ENCODE results near the gene AMOTL2.

The AMOTL2 gene

GRCh38 chr3:134350861-134351311, 23.4 kb downstream of the AMOTL2 start:
- DNase-seq = no peak

DNA sequence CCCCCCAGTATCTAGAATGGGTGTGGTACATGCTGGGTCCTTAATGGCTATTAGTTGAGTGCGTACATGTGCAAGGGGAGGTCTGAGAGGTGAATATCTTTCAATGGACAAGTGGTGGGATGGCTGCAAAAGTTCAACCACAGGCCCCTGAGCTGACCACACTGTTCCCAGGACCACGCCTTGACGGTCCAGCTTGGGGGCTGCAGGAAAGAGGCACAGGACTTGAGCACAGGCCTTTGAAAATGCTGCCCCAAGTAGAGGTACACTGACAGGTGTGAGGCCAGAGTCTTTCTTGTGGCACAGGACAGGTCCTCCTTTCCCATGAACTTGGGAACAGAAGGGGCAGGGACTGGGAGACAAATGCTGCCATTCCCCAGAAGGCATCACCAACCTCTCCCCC, 24.0 kb downstream of the AMOTL2 start:
- DNase-seq = no peak

GRCh38 chr3:134348524-134348923, 25.7 kb downstream of the AMOTL2 start:
- no peak for DNase-seq

DNA sequence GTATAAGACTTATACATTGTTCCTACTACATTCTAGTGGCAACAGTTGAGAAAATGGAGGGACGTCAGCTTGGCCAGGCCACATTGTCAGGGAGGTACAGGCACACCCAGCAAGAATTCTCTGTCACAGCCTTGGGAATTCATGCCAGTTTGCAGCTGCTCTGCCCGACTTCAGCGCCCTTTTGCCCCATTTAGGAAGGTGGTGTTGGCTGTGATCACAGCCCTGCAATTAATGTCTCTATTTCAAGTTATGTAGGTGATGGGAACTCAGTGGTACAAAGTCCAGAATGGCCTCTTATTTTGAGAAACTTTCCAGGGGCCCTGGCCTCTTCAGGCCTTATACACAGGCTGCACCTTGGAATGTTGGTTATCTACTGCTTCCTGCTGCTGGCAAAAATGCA, 26.7 kb downstream of the AMOTL2 start:
- no peak for DNase-seq

- DNase-seq = no peak
Observed at GRCh38 chr3:134346744-134347143, 27.5 kb downstream of the AMOTL2 start.

DNA sequence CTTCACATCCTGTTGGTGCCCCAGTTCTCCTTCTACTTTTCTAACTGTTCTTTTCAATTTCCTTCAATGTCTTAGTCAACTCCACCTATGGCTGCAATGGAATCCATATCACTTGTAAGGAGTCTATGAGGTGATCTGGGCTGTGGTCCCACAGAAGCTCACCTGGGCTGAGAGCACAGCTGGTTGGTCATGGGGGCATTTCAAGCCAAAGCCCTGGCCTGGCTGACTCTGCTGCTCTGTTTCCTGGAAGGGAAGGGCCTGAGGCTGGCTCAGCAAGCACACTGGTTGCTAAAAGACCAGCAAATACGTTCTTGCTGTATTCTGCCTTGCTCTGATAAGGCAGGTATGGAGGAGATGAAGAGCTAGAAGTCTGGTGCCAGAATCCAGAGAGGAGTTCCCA, 29.0 kb downstream of the AMOTL2 start:
- DNase-seq = no peak

DNA sequence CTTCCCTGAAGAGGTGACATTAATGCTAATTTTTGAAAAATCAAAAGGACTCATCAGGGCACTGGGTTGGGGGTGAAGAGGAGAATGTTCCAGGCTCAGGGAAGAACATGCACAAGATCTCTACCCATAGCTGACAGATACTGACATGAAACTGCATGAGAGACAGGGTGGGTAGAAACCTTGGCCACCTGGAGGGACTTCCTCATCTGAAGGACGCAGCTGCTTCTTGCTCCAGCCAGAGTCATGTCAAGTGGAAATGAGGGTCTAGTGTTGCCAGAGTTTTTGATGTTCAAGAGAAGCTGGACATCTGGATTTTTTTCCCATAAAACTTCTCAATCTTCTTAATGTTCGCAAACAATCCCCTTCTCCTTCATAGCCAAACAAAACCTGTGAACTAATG, 29.7 kb downstream of the AMOTL2 start:
- no peak for DNase-seq

GRCh38 chr3:134342259-134342658, 32.0 kb downstream of the AMOTL2 start:
- no peak for DNase-seq

- DNase-seq = peak; percentile 23
Observed at GRCh38 chr3:134341389-134341788, 32.9 kb downstream of the AMOTL2 start.

- DNase-seq = no peak
Observed at GRCh38 chr3:134340982-134341365, 33.3 kb downstream of the AMOTL2 start.

DNA sequence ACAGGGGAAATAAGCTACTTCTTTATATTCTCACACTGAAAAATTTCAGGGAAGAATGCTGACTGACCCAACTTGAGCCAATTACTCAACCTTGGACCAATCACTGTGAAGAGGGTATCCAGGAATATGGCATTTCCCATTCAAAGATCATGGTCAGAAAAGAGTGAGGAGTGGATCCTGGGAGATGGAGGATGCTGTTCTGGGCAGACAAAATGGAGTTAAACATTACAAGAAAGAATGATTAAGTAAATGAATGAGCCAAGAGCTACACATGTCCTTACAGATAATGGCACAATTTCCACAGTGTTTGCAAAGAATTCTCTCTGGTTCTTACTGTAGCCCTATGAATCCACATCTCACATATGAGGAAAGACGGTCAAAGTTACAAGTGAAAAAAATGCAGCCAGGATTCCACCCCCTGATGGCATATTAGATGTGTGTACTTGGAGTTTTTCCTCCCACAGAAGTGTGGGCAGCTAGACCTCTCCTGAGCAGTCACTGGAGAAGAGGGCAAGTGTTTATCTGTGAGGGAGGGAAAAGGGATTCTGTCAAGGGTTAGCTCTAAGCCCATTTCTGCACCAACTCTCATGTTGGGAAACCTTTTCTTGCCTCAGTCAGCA, 33.8 kb downstream of the AMOTL2 start:
- no peak for DNase-seq

DNA sequence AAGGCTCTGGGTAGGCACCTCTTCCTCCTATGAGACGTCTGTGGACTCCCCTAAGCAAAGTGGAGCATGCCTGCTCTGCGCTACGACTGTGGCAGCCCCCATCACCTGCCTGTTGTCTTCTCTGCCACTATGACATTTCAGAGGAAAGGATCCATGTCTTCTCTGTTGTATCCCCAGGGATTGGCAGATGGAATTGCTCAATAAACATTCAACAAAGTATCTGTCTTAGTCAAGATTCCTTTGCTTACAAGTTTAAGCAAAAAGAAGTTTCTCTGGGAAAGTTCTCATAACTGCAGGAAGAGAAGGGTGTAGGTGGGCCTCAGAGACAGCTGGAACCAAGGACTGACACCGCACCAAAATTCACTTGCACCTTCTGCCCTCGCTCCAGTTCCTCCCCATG, 34.3 kb downstream of the AMOTL2 start:
- DNase-seq = no peak

GRCh38 chr3:134339331-134339730, 34.9 kb downstream of the AMOTL2 start:
- DNase-seq = no peak

DNA sequence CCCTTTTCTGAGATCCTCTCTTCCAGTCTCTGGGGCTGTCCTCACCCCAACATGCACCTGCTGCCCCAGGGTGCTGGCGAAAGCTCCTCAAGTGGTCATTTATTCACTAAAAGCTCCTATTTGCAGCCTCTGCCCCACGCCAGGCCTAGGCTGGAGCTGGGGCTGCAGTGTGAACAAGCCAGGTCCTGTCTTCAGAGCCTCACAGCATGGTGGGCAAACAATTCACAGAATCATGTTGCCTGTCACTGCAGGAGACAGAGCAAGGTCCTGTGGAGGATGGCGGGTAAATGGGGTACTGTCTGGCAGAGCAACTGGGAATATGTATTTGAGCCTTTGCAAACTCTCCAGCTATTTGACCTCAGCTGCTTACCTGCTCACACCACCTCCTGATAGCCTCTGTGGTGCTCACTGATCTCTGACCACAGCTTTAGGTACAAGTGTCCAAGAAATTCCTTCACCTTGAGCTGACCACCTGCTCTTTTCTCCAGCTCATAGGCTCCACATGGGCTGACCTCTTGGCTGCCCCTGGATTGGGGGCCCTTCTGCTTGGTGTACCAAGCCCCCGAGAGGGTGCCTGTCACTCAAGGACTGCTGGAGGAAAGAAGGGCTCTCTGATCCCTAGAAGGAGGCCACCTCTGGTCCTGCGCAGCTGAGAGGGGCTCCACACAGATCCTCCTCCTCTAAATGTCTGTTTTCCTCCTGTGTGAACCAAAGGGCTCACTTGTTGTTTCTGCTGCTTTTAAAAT, 35.6 kb downstream of the AMOTL2 start:
- DNase-seq = no peak

- no peak for DNase-seq
Observed at GRCh38 chr3:134338201-134338512, 36.1 kb downstream of the AMOTL2 start.

DNA sequence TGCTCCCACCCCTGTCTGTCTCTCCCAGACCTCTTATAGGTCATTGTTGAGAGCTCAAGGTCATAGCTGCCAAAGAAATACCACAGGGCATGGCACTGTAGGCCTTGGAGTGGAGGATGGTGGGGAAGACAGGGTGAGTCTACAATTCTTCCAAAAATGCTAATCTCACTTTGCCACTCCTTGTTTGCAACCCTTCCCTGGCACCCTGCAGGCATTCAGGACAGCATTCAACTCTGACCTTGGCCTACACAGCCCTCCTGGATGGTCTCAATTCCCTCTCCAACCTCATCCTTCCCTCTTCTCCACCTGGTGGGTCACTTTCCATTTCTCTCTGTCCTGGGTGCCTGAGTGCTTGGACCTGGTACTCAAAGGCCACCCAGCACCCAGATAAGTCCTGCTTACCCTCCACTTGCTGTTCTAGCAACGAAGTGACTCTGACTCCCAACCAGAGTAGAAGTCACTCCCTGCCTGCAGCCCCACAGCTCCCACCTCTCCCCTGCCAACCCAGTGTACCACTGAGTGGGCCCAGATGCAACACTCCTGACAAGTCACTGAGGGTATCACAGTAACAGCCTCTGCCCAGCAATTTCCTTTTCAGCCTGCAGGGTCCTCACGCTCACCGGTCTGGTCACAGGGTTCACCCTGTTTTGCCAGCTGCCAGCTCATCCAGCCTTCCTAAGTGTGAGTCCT, 36.6 kb downstream of the AMOTL2 start:
- DNase-seq = no peak

- no peak for DNase-seq
Observed at GRCh38 chr3:134337071-134337482, 37.2 kb downstream of the AMOTL2 start.

- DNase-seq = no peak
Observed at GRCh38 chr3:134336587-134336986, 37.7 kb downstream of the AMOTL2 start.

DNA sequence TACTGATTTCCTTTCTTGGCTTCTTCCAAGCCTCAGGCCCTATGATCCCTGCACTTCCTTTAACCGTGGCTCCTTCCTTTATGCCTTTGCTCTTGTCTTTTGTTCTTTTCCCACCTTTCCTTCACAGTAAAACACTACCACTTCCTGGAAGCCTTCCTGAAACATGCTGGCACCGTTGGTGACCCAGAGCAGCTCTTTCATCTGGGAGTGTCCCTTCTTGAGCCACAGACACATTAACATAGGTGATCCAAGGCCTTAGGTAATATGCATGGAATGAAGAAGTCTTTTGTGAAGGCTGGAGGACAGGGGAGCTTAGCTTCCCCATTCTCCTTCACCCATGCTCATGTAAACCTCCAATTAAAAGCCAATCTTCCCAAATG, 39.4 kb downstream of the AMOTL2 start:
- no peak for DNase-seq

- DNase-seq = no peak
Observed at GRCh38 chr3:134334231-134334900, 39.9 kb downstream of the AMOTL2 start.

GRCh38 chr3:134333522-134334181, 40.6 kb downstream of the AMOTL2 start:
- no peak for DNase-seq

DNA sequence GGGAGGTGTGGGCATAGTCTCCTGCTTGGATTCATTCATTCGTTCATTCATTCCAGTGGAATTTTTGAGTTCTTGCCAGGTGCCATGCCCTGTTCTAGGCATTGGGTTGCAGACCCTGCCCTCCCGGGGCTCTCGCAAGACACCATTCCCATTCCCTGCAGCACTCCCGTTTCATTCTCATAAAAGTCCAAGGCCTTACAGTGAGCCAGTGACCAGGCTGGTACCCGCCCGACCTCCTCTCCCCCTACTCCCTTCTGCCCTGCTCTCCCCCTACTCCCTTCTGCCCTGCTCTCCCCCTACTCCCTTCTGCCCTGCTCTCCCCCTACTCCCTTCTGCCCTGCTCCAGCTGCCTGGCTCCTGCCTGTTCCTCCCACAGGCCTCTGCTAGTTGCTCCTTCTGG, 41.9 kb downstream of the AMOTL2 start:
- DNase-seq = no peak

DNA sequence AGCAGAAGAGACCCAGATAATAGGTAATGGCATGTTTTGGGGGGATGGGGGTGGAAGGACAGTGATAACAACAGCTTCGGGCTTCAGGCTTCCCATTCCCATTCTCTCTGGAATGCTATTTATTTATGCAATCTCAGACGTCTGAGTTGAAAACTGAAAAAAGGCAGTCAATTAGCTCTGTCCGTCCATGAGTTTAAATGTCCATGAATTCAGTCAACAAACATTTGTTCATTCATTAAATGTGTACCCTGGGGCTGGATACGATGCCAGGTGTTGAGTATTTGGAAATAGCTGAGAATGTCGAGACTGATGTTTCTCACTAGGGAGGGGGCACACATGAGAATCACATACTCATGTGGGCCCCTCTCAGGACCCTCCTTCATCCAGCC, 42.4 kb downstream of the AMOTL2 start:
- no peak for DNase-seq
